PC-3 (cell line): ENCODE measurements around the gene CSRP1. TPM values are rescaled to one million over a fixed set of nuclear protein-coding genes. Genes with fewer than 3 reads are reported as not detected.

Source experiments
- ATAC-seq: fragments of 200-7000 bp; cut with Tn5 transposase; 2 replicates; pipeline ENCODE4 v1.9.1; 2020; ENCODE audit warnings: mild to moderate bottlenecking, moderate library complexity
- BruUV-seq: library from RNA; stranded (reverse); fragments of 400-500 nt; replicated peaks from 2 replicates; lab custom pipeline; 2021; lab: Mats Ljungman, UMichigan
- CTCF ChIA-PET: fragments of 300-600 bp; sonication (Branson Sonifier 250); formaldehyde crosslinking; loops from one replicate; lab custom pipeline; 2022; ENCODE audit warnings: antibody characterized with exemption; lab: Charles Lee
- POLR2A ChIA-PET: fragments of 300-600 bp; sonication (Branson Sonifier 250); formaldehyde crosslinking; loops from one replicate; lab custom pipeline; 2022; ENCODE audit warnings: antibody characterized with exemption; ENCODE audit not compliant: unreplicated experiment; lab: Charles Lee
- DNase-seq: peaks from one replicate; pipeline ENCODE4 v3.0.0-alpha.2; 2015
- H2AFZ ChIP-seq: fragments of 300-600 bp; sonication (generic); 2 replicates; pipeline ENCODE4 v1.6.0; 2016; ENCODE audit warnings: antibody characterized with exemption, low read length
- H3F3A ChIP-seq: fragments of 300-600 bp; sonication (generic); one replicate; pipeline ENCODE4 v1.6.0; 2017; ENCODE audit warnings: antibody characterized with exemption, low read length, control low read depth, mild to moderate bottlenecking; ENCODE audit not compliant: unreplicated experiment
- H3K27ac ChIP-seq: fragments of 300-600 bp; sonication (generic); 2 replicates; pipeline ENCODE4 v1.5.1; 2016; ENCODE audit warnings: mild to moderate bottlenecking, low read length
- H3K27me3 ChIP-seq: fragments of 300-600 bp; sonication (generic); 2 replicates; pipeline ENCODE4 v1.6.1; 2016; ENCODE audit warnings: low read length, mixed read lengths
- H3K36me3 ChIP-seq: fragments of 300-600 bp; sonication (generic); 2 replicates; pipeline ENCODE4 v1.6.1; 2016; ENCODE audit warnings: low read depth, mixed run types, low read length, mixed read lengths
- H3K4me1 ChIP-seq: fragments of 300-600 bp; sonication (generic); 2 replicates; pipeline ENCODE4 v1.5.1; 2016; ENCODE audit warnings: low read length; ENCODE audit not compliant: insufficient read depth
- H3K4me2 ChIP-seq: fragments of 300-600 bp; sonication (generic); 2 replicates; pipeline ENCODE4 v1.6.0; 2016; ENCODE audit warnings: low read length
- H3K4me3 ChIP-seq: fragments of 300-600 bp; sonication (generic); 2 replicates; pipeline ENCODE4 v1.5.1; 2016; ENCODE audit warnings: mild to moderate bottlenecking, low read length, mixed read lengths
- H3K79me2 ChIP-seq: fragments of 300-600 bp; sonication (generic); 2 replicates; pipeline ENCODE4 v1.6.1; 2017; ENCODE audit warnings: low read length, mixed read lengths
- H3K9ac ChIP-seq: fragments of 300-600 bp; sonication (generic); 2 replicates; pipeline ENCODE4 v1.6.0; 2016; ENCODE audit warnings: mild to moderate bottlenecking, low read length
- H3K9me2 ChIP-seq: fragments of 300-600 bp; sonication (generic); replicated peaks from 2 replicates; pipeline ENCODE4 v1.6.1; 2016; ENCODE audit warnings: mixed run types, low read length, mixed read lengths
- H3K9me3 ChIP-seq: fragments of 300-600 bp; sonication (generic); 2 replicates; pipeline ENCODE4 v1.6.1; 2016; ENCODE audit warnings: low read length, mixed read lengths
- H4K20me1 ChIP-seq: fragments of 300-600 bp; sonication (generic); 2 replicates; pipeline ENCODE4 v1.6.1; 2016; ENCODE audit warnings: low read length, mixed read lengths
- CTCF ChIP-seq: fragments of 300-600 bp; sonication (generic); conservative IDR thresholded peaks from 2 replicates; pipeline ENCODE4 v1.5.1; 2017; ENCODE audit warnings: antibody characterized with exemption, low read depth, mild to moderate bottlenecking, low read length
- EZH2 ChIP-seq: fragments of 300-600 bp; sonication (generic); IDR thresholded peaks from one replicate; pipeline ENCODE4 v1.6.1; 2017; ENCODE audit warnings: antibody characterized with exemption, mild to moderate bottlenecking, low read length; ENCODE audit not compliant: unreplicated experiment
- EZH2phosphoT487 ChIP-seq: fragments of 300-600 bp; sonication (generic); IDR thresholded peaks from 2 replicates; pipeline ENCODE4 v1.6.1; 2018; ENCODE audit warnings: mild to moderate bottlenecking, antibody characterized with exemption, low read length, borderline replicate concordance
- intact Hi-C: fragments of 100-400 bp; cut with micrococcal nuclease; formaldehyde crosslinking; loops from 2 replicates; pipeline ENCODE4 v1.9.0; 2023
- total RNA-seq: library from RNA; depleted of rRNA; stranded (reverse); fragments of >200 nt; gene quantifications from 2 replicates; pipeline ENCODE4 v1.2.3, GENCODE V29; 2014

Gene CSRP1
- total RNA-seq, 1 experiment from 2014 or later: 147 TPM

- intact Hi-C loops: loop anchor here (5.0 kb wide), 1 partner anchor 231 kb away; no protein-coding TSS in a partner anchor
- Histone ChIP-seq H2AFZ (0 out of 2 replicates have a peak overlapping the region, but pooled peaks have one; percentile 17), H3K27me3 (no peaks in the 10 kb centered on the region), H3K9ac (peak overlapping the region; percentile 62), H3K9me3 (no peaks in the 10 kb centered on the region), H3K4me2 (peak overlapping the region; percentile 80), H3K27ac (peak overlapping the region; percentile 72), H3K4me1 (peaks cover 26% of the 10 kb centered on the region), H3F3A (no peaks in the 10 kb centered on the region), H3K79me2 (no peaks in the 10 kb centered on the region), H3K4me3 (peak overlapping the region; percentile 52), H4K20me1 (no peaks in the 10 kb centered on the region), H3K9me2 (no peaks in the 10 kb centered on the region), H3K36me3 (peaks cover 17% of the 10 kb centered on the region)
- BruUV-seq: TSS peak; percentile 100
- no peak for TF ChIP-seq EZH2
- no peak for TF ChIP-seq EZH2phosphoT487
- no peak for TF ChIP-seq CTCF
- ChIA-PET CTCF (interaction anchor here (1.0 to 3.9 kb wide), 5 partner anchors 19 to 45 kb away, joined by 3 to 67 read pairs (median 30); no protein-coding TSS in a partner anchor), POLR2A (interaction anchor here (0.6 to 1.2 kb wide), 5 partner anchors 14 to 33 kb away, joined by 4 to 11 read pairs (median 7); no protein-coding TSS in a partner anchor)
- DNase-seq (no peak), ATAC-seq (peak; percentile 3; the same call in 1 of the 2 replicates)
Measured at GRCh38 chr1:201481004-201481380, 25.9 kb downstream of the CSRP1 start.

GRCh38 chr1:201480231-201481003 is 26.5 kb downstream of the CSRP1 start:
- Histone ChIP-seq H3K27me3 (no peaks in the 10 kb centered on the region), H3K9me2 (no peaks in the 10 kb centered on the region), H3K36me3 (peaks cover 13% of the 10 kb centered on the region), H2AFZ (0 out of 2 replicates have a peak overlapping the region, but pooled peaks have one; percentile 17), H3K4me1 (peaks cover 32% of the 10 kb centered on the region), H3K79me2 (no peaks in the 10 kb centered on the region), H4K20me1 (no peaks in the 10 kb centered on the region), H3K27ac (peak overlapping the region; percentile 72), H3K9me3 (no peaks in the 10 kb centered on the region), H3K4me3 (peak overlapping the region; percentile 52), H3K4me2 (peak overlapping the region; percentile 80), H3F3A (no peaks in the 10 kb centered on the region), H3K9ac (peak overlapping the region; percentile 62)
- DNase-seq (peak; percentile 91), ATAC-seq (peak; percentile 64)
- no peak; the same call in 1 of the 2 replicates for TF ChIP-seq CTCF
- no peak for TF ChIP-seq EZH2
- TF ChIP-seq EZH2phosphoT487: no peak
- ChIA-PET POLR2A (interaction anchor here (0.6 to 1.2 kb wide), 6 partner anchors 14 to 39 kb away, joined by 3 to 11 read pairs (median 6); no protein-coding TSS in a partner anchor), CTCF (interaction anchor here (0.7 to 3.9 kb wide), 6 partner anchors 9 to 44 kb away, joined by 3 to 67 read pairs (median 19); no protein-coding TSS in a partner anchor)
- intact Hi-C loops: loop anchor here (1.0 to 5.0 kb wide), 4 partner anchors 19 to 232 kb away; no protein-coding TSS in a partner anchor
- no TSS peak for BruUV-seq
